Retina (tissue), 1 donor: ENCODE data around the gene CHST12.
"Not testable (repeated sequence)": the region's sequence is repeated elsewhere in the genome, so short reads cannot be mapped to it uniquely, and the experiment has no call there.

Experiments used
- DNase-seq: peaks from one replicate; pipeline ENCODE4 v3.0.0-alpha.2; 2016

CHST12 gene

GRCh38 chr7:2403014-2403717, at the start of gene CHST12:
Gene CHST12 (plus strand): TSS chr7:2403611. CDS start chr7:2432640, 29,029 bp downstream.
- DNase-seq: peak; percentile 94

- DNase-seq: peak; percentile 100
Observed at GRCh38 chr7:2353936-2354185, 49.5 kb upstream of the CHST12 start.

GRCh38 chr7:2354186-2354938, 49.0 kb upstream of the CHST12 start, which contains the start of gene EIF3B:
Gene EIF3B (plus strand): TSS chr7:2354827. CDS start chr7:2354922, 95 bp downstream.
- DNase-seq: peak; percentile 100

- DNase-seq: no peak
Observed at GRCh38 chr7:2354939-2355704, 48.3 kb upstream of the CHST12 start.

DNA sequence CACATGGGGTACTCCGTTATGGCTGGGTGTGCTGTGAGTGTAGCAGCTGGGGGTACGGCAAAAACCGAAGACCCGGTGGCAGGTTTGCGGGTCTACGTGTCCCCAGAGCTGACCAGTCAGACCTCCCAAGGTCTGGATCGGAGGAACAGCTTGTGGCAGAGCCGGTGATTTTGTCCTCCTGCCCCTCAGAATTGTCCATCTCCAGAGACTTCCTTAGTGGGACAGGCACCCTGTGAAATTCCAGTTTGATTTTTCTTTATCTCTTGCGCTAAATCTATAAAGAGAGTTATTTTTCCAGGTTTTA, 47.8 kb upstream of the CHST12 start:
- DNase-seq: no peak

GRCh38 chr7:2357165-2357564, 46.2 kb upstream of the CHST12 start:
- DNase-seq: no peak

GRCh38 chr7:2357571-2357970, 45.8 kb upstream of the CHST12 start:
- no peak for DNase-seq

DNA sequence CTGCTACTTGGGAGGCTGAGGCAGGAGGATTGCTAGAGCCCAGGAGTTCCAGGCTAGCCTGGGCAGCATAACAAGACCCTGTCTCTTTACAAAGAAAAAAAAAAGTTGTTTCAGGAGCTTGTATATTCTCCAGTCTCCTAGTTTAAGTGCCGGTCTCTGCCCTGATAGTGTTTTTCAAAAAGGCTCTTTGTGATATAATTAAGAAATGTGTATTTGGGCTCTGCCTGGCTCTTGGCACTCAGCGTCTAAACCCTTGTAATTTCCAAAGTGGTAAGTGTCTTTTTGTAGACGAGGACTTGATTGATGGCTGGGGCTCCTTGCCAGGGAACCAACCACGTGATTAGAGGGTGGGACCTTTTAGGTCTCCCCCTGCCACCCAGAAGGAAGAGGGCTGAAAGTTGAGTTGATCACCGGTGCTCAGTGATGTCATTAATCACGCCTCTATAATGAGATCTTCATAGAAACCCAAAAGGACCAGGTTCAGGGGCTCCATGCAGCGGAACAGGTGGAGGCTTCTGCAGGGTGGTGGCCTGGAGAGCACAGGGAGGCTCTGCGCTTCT, 44.4 kb upstream of the CHST12 start:
- DNase-seq: no peak

GRCh38 chr7:2359610-2360009, 43.8 kb upstream of the CHST12 start:
- no peak for DNase-seq

DNA sequence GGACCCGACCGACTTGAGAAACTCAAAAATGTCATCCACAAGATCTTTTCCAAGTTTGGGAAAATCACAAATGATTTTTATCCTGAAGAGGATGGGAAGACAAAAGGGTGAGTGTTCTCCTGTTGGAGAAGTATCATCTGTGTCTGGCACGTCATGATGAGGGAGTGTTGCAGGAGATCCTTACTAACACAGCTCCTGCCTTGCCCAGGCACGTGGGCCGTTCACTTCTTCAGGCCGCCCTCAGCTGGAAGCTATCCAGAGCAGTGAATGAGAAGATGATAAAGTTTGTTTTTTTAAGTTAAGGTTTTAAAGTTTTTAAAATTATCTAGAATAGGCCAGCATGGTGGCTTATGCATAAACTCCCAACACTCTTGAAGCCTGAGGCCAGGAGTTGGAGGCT, 42.6 kb upstream of the CHST12 start:
- DNase-seq: no peak

DNA sequence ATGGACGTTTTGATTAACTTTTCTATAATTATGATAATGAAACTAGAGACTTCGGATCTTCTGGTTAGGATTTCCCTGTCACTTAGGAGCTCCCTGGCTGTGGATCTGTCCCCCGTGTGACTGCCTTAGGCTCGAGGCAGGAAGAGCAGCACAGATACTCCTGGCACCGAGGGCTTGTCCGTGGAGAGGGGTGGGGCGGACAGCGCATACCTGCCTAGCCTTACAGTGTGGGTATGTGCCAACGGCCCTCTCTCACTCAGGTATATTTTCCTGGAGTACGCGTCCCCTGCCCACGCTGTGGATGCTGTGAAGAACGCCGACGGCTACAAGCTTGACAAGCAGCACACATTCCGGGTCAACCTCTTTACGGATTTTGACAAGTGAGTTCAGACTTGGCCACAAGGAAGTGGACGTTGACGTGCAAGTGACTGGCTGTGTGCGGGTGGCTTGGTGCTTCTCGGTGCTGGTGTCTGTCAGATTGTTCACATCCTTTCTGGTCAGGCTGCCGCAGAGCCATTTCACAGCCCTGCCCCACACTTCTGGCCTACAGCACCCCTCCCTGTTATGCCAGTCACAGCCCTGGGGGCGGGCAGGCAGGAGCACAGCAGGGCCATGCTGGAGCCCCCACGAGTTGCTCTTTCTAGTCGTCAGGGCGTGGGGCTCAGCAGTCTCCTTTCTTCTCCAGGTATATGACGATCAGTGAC, 40.9 kb upstream of the CHST12 start:
- no peak for DNase-seq

GRCh38 chr7:2369139-2369538, 34.3 kb upstream of the CHST12 start:
- DNase-seq: no peak

DNA sequence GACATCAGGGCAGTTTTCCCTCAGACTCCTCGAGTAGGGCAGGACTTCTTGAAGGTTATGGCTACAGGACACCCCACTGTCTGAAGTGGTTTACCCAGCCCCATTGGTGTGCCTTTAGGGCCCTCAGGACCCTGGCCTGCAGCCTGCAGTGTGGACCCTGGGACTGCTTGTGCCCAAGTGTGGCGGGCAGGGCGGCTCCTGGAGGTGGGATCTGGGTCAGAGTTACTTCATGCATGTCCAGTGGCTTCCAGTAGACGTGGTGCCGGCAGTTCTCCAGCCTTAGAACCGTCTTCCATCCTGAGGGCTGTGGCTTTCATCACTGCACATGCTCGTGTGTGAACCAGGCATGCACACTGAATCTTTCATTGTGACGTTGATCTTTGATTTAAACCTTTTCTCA, 32.1 kb upstream of the CHST12 start:
- DNase-seq: no peak

DNA sequence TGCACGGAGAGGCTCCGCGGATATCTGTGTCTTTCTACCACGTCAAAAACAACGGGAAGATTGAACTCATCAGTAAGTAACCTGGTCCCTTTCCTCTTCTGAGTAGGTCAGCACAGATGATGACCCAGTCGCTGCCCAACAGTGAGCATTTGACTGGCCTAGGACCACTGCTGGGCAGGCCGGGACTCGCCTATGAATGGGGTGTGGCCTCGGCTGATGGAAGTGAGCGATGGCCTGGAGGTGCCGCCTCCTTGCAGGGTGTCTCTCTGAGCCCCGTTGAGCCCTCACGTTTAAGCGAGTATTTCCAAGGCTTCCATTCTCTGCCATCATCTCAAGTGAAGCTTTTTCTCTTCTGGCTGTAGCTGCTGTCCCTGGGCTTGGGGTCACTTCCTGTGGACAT, 30.7 kb upstream of the CHST12 start:
- DNase-seq: no peak

DNA sequence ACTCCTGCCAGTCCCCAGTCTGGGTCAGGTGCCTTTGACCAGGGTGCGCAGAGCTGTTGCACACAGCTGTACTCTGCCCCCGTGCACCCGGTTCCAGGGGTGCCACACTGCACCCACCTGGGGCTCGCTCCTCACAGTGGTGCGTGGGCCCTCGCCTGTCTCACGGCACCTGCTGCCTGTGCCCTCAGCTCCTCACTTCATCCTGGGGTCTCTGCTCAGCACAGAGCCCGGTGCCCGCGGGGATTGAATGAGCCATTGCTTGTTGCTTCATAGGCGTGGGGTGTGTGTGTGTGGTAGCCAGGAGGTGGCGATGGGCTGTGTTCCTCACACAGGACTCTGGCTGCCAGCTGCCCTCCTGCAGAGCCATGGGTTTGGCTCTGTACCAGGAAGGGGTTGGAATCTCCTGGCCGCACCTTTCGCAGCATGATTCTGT, 30.3 kb upstream of the CHST12 start:
- DNase-seq: no peak

GRCh38 chr7:2373646-2374045, 29.8 kb upstream of the CHST12 start:
- DNase-seq: no peak

- DNase-seq: no peak
Observed at GRCh38 chr7:2374401-2374800, 29.0 kb upstream of the CHST12 start.

GRCh38 chr7:2374830-2375728, 28.3 kb upstream of the CHST12 start:
- DNase-seq: no peak

DNA sequence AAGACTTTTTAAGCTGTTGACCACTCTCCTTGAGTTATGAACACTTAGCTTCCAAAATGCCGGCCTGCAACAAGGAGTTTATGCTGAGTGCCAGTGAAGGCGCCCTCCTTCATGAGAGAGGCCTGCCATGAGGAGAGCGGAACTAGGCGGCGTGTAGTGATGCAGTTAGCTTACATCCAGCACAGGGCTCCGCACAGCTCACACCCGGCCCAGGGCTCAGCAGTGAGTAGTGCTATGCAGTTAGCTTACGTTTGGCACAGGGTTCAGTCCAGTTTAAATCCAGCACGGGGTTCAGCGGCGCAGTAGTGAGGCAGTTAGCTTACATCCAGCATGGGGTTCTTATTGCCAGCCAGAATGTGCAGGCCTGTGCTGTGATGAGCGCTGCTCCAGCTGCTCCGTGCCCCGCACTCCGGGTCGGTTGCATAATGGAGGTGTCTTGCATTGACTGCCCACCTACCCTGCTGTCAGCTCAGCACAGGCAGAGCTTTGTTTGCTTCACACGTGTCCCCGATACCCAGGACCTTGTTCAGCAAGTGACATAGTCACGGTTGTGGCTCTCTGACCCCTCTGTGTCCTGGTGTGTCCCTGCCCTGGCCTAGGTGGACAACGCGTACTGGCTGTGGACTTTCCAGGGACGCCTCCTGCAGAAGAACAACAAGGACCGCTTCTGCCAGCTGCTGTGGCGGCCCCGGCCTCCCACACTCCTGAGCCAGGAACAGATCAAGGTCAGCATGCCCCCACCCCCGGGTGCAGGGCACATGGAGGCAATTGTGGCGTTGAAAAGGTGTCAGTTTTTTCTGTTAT, 26.9 kb upstream of the CHST12 start:
- no peak for DNase-seq

DNA sequence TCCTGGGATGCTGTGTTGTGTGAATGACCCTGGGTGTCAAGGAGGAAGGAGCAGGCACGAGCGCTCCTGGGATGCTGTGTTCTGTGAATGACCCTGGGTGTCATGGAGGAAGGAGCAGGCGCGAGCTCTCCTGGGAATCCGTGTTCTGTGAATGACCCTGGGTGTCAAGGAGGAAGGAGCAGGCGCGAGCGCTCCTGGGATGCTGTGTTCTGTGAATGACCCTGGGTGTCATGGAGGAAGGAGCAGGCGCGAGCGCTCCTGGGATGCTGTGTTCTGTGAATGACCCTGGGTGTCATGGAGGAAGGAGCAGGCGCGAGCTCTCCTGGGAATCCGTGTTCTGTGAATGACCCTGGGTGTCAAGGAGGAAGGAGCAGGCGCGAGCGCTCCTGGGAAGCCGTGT, 25.9 kb upstream of the CHST12 start:
- DNase-seq: not testable (repeated sequence)

GRCh38 chr7:2378125-2378524, 25.3 kb upstream of the CHST12 start:
- not testable (repeated sequence) for DNase-seq
